HepG2 (cell line): ENCODE measurements around the gene ABHD17C. TPM values are rescaled to one million over a fixed set of nuclear protein-coding genes. Genes with fewer than 3 reads are reported as not detected.

Source experiments
- ATAC-seq: fragments of 200-7000 bp; cut with Tn5 transposase; 3 replicates; pipeline ENCODE4 v1.9.1; 2020; ENCODE audit warnings: mild to moderate bottlenecking, moderate library complexity
- BruUV-seq: library from RNA; stranded (reverse); fragments of 400-500 nt; replicated peaks from 2 replicates; lab custom pipeline; 2021; lab: Mats Ljungman, UMichigan
- CTCF ChIA-PET: fragments of 300-600 bp; formaldehyde crosslinking; extraction: SDS; loops from one replicate; lab custom pipeline; 2021; ENCODE audit warnings: low total read pairs, inconsistent platforms, low intra/inter-chr PET ratio; lab: Yijun Ruan, JAX
- POLR2A ChIA-PET: fragments of 350-600 bp; sonication (Branson Sonifier 250); formaldehyde crosslinking; loops from one replicate; lab custom pipeline; 2020; ENCODE audit warnings: antibody characterized with exemption, inconsistent platforms; lab: Yijun Ruan, JAX
- DNase-seq: peaks from one replicate; pipeline ENCODE4 v3.0.0-alpha.2; 2015; ENCODE audit warnings: low spot score
- FAIRE-seq: peaks from 3 replicates; lab custom pipeline; 2011; peaks lifted over from hg19 to GRCh38; lab: Jason Lieb, UNC
- H2AFZ ChIP-seq: one replicate; pipeline ENCODE4 v1.6.1; 2011; ENCODE audit warnings: low read length, inconsistent platforms
- H3K27ac ChIP-seq: fragments of 300-600 bp; 3 replicates; pipeline ENCODE4 v1.8.0; 2011; ENCODE audit warnings: mixed run types, mild to moderate bottlenecking, mixed read lengths, low read length, inconsistent platforms; ENCODE audit not compliant: insufficient read depth; ENCODE audit errors: extremely low read length
- H3K27me3 ChIP-seq, 2 experiments: fragments of 200-600 bp in 1 of 2; 2 replicates in 1 of 2; 3 replicates in 1 of 2; pipeline versions ENCODE4 v1.6.0 to v1.8.0; 2011; ENCODE audit warnings: low read length in 2 of 2, mild to moderate bottlenecking in 2 of 2, moderate library complexity in 2 of 2, inconsistent platforms in 1 of 2; ENCODE audit not compliant: insufficient read depth in 2 of 2, control insufficient read depth in 1 of 2
- H3K36me3 ChIP-seq, 2 experiments: fragments of 200-600 bp in 1 of 2; replicated peaks in 1 of 2; 2 replicates in 1 of 2; 3 replicates in 1 of 2; pipeline versions ENCODE4 v1.5.1 to v1.8.0; 2011; ENCODE audit warnings: low read length in 2 of 2, inconsistent platforms in 1 of 2; ENCODE audit not compliant: insufficient read depth in 2 of 2, control insufficient read depth in 1 of 2
- H3K4me1 ChIP-seq: 2 replicates; pipeline ENCODE4 v1.5.1; 2012; ENCODE audit warnings: low read length, inconsistent platforms; ENCODE audit not compliant: insufficient read depth
- H3K4me2 ChIP-seq: 2 replicates; pipeline ENCODE4 v1.6.0; 2011; ENCODE audit warnings: low read depth, low read length, inconsistent platforms
- H3K4me3 ChIP-seq, 3 experiments: fragments of 200-600 bp in 1 of 3; sonication (generic), shearing (Covaris generic) in 1 of 3; replicated peaks in 1 of 3; 2 replicates each; pipeline ENCODE4 v1.5.1; 2011 to 2016; ENCODE audit warnings: low read length in 3 of 3, inconsistent platforms in 2 of 3, low read depth in 2 of 3, mild to moderate bottlenecking in 2 of 3, control low read depth in 1 of 3, mixed read lengths in 1 of 3; ENCODE audit not compliant: insufficient read depth in 1 of 3
- H3K79me2 ChIP-seq: one replicate; pipeline ENCODE4 v1.6.1; 2011; ENCODE audit warnings: low read length, inconsistent platforms; ENCODE audit not compliant: insufficient read depth
- H3K9ac ChIP-seq: 2 replicates; pipeline ENCODE4 v1.6.0; 2011; ENCODE audit warnings: mild to moderate bottlenecking, low read depth, low read length, inconsistent platforms; ENCODE audit not compliant: insufficient read depth
- H3K9me3 ChIP-seq: 2 replicates; pipeline ENCODE4 v1.5.1; 2012; ENCODE audit warnings: mild to moderate bottlenecking, low read length
- H4K20me1 ChIP-seq: 2 replicates; pipeline ENCODE4 v1.6.0; 2011; ENCODE audit warnings: inconsistent platforms, mild to moderate bottlenecking, low read length, moderate library complexity; ENCODE audit not compliant: insufficient read depth
- ADNP ChIP-seq: sonication (generic); formaldehyde crosslinking; IDR thresholded peaks from 2 replicates; pipeline ENCODE4 v1.4.0; 2020; ENCODE audit warnings: missing genetic modification reagents
- CBX5 ChIP-seq: sonication (generic); formaldehyde crosslinking; IDR thresholded peaks from 2 replicates; pipeline ENCODE4 v1.4.0; 2020; ENCODE audit warnings: missing genetic modification reagents, borderline replicate concordance
- IKZF5 ChIP-seq: IDR thresholded peaks from 2 replicates; pipeline ENCODE4 v1.6.1; 2018; ENCODE audit warnings: missing genetic modification reagents, mild to moderate bottlenecking, missing compliant biosample characterization
- KLF9 ChIP-seq: IDR thresholded peaks from 2 replicates; pipeline ENCODE4 v1.6.1; 2016; ENCODE audit warnings: low read depth
- MAFF ChIP-seq: IDR thresholded peaks from 2 replicates; pipeline ENCODE4 v1.6.1; 2011; ENCODE audit warnings: low read depth, low read length, improper control_type of control experiment
- MLLT10 ChIP-seq: sonication (generic); formaldehyde crosslinking; IDR thresholded peaks from 2 replicates; pipeline ENCODE4 v1.4.0; 2020; ENCODE audit warnings: missing genetic modification reagents
- MLXIP ChIP-seq: sonication (generic); formaldehyde crosslinking; IDR thresholded peaks from 2 replicates; pipeline ENCODE4 v1.9.0; 2021; ENCODE audit warnings: missing genetic modification reagents, borderline replicate concordance
- NCOA5 ChIP-seq: sonication (generic); formaldehyde crosslinking; IDR thresholded peaks from 2 replicates; pipeline ENCODE4 v1.4.0; 2020; ENCODE audit warnings: missing genetic modification reagents
- RBM39 ChIP-seq: fragments of 200-400 bp; formaldehyde crosslinking; IDR thresholded peaks from one replicate; pipeline ENCODE4 v1.6.1; 2018; ENCODE audit warnings: antibody characterized with exemption, mild to moderate bottlenecking, low read depth, low read length; ENCODE audit not compliant: poor library complexity, severe bottlenecking
- TBX2 ChIP-seq: sonication (generic); formaldehyde crosslinking; IDR thresholded peaks from 2 replicates; pipeline ENCODE4 v1.5.0; 2020; ENCODE audit warnings: missing genetic modification reagents, mild to moderate bottlenecking, borderline replicate concordance
- TEAD3 ChIP-seq: optimal IDR thresholded peaks from 2 replicates; pipeline ENCODE3; 2016; ENCODE audit warnings: borderline replicate concordance
- ZBTB26 ChIP-seq: IDR thresholded peaks from 2 replicates; pipeline ENCODE4 v1.6.1; 2016; ENCODE audit warnings: missing compliant biosample characterization, missing genetic modification reagents, borderline replicate concordance
- ZFAT ChIP-seq: sonication (generic); formaldehyde crosslinking; conservative IDR thresholded peaks from 2 replicates; pipeline ENCODE4 v1.8.1; 2023; ENCODE audit warnings: missing genetic modification reagents, inconsistent platforms
- ZIK1 ChIP-seq: sonication (generic); formaldehyde crosslinking; IDR thresholded peaks from 2 replicates; pipeline ENCODE4 v1.5.0; 2020; ENCODE audit warnings: mild to moderate bottlenecking, low read depth, missing genetic modification reagents, borderline replicate concordance
- ZNF577 ChIP-seq: sonication (generic); formaldehyde crosslinking; IDR thresholded peaks from 2 replicates; pipeline ENCODE4 v1.4.0; 2020; ENCODE audit warnings: mild to moderate bottlenecking, low read depth, missing genetic modification reagents, borderline replicate concordance
- WGBS: methylation state at CpG from one replicate; pipeline ENCODE4 v1.1.6; 2017; ENCODE audit warnings: low lambda C conversion rate; 5-methylcytosine and 5-hydroxymethylcytosine counted together
- in situ Hi-C: cut with HindIII; loops from 2 replicates; pipeline ENCODE4 v1.10.0; 2017; ENCODE audit warnings: low pct_unique_long_range_greater_than_20kb; ENCODE audit not compliant: extremely low pct_ligation_motif_present
- intact Hi-C: fragments of 100-400 bp; cut with micrococcal nuclease; formaldehyde crosslinking; loops from one replicate; pipeline ENCODE4 v1.10.0; 2022; ENCODE audit not compliant: unreplicated experiment
- polyA plus RNA-seq, 8 experiments: library from polyadenylated mRNA; depleted of rRNA in 3 of 8; stranded (reverse) in 7 of 8; unstranded in 1 of 8; fragments of >200 nt; fragmentation: Illumina TruSeq in 4 of 8; extraction: Trizol in 4 of 8; gene quantifications; 2 replicates each; pipeline versions ENCODE4 v1.2.1 to v1.2.3, GENCODE V29; 2011 to 2016; ENCODE audit warnings: low read depth in 4 of 8, missing spikeins in 1 of 8, mixed read lengths in 1 of 8; ENCODE audit not compliant: insufficient read depth in 1 of 8
- total RNA-seq, 5 experiments: library from RNA; depleted of rRNA; stranded (reverse); fragments of >200 nt; fragmentation: Illumina TruSeq; extraction: Trizol; gene quantifications; 2 replicates each; pipeline ENCODE4 v1.2.3, GENCODE V29; 2016; ENCODE audit warnings: low read depth in 1 of 5

ABHD17C gene
- total and polyA plus RNA-seq, 2 of the 13 experiments (the other 11 are each of a cell fraction or from before 2014, with no cell fraction given), result 2.9 to 3.9 TPM

GRCh38 chr15:80747317-80748053 lies 52.4 kb downstream of the ABHD17C start:
- in situ Hi-C loops (no loop called here), intact Hi-C loops (no loop called here)
- no peak overlapping the region for H3K4me3 ChIP-seq
- no peaks in the 10 kb centered on the region; a peak in 1 of 5 replicates for H3K36me3 ChIP-seq
- no peak overlapping the region for H3K4me2 ChIP-seq
- no peak for TF ChIP-seq MAFF
- TF ChIP-seq TEAD3 (CRISPR knock-in tag), result no peak
- no peak for TF ChIP-seq NCOA5
- no peak for TF ChIP-seq KLF9 (CRISPR knock-in tag)
- TF ChIP-seq IKZF5 (CRISPR knock-in tag), result no peak
- TF ChIP-seq ZNF577 (CRISPR knock-in tag), result no peak
- TF ChIP-seq TBX2, result no peak
- no peak for TF ChIP-seq ADNP (CRISPR knock-in tag)
- no peak for TF ChIP-seq CBX5 (CRISPR knock-in tag)
- TF ChIP-seq RBM39, result no peak
- TF ChIP-seq ZFAT (CRISPR knock-in tag), result no peak
- TF ChIP-seq MLXIP (CRISPR knock-in tag), result no peak
- TF ChIP-seq ZIK1 (CRISPR knock-in tag), result no peak
- TF ChIP-seq MLLT10, result no peak
- no peak for TF ChIP-seq ZBTB26 (CRISPR knock-in tag)
- H3K27ac ChIP-seq, result no peak overlapping the region
- no peaks in the 10 kb centered on the region for H4K20me1 ChIP-seq
- no peak for FAIRE-seq
- peaks cover 27% of the 10 kb centered on the region for H3K4me1 ChIP-seq
- H3K27me3 ChIP-seq, result no peaks in the 10 kb centered on the region
- no peak for DNase-seq
- POLR2A ChIA-PET, result no interaction called here
- H3K9ac ChIP-seq, result no peak overlapping the region
- CTCF ChIA-PET, result no interaction called here
- 95% methylated on average over 16 of the region's 16 CpGs for WGBS
- H3K79me2 ChIP-seq, result peaks cover 2% of the 10 kb centered on the region
- H2AFZ ChIP-seq, result no peak overlapping the region
- BruUV-seq, result no TSS peak
- no peaks in the 10 kb centered on the region for H3K9me3 ChIP-seq
- ATAC-seq, result no peak
